GM21737 (cell line): ENCODE measurements around the gene CBLC.

Experiments
- ATAC-seq: cut with Tn5 transposase; IDR thresholded peaks from one replicate; pipeline ENCODE4 v1.9.1; 2021; ENCODE audit warnings: mild to moderate bottlenecking, moderate library complexity; ENCODE audit not compliant: unreplicated experiment

CBLC gene

DNA sequence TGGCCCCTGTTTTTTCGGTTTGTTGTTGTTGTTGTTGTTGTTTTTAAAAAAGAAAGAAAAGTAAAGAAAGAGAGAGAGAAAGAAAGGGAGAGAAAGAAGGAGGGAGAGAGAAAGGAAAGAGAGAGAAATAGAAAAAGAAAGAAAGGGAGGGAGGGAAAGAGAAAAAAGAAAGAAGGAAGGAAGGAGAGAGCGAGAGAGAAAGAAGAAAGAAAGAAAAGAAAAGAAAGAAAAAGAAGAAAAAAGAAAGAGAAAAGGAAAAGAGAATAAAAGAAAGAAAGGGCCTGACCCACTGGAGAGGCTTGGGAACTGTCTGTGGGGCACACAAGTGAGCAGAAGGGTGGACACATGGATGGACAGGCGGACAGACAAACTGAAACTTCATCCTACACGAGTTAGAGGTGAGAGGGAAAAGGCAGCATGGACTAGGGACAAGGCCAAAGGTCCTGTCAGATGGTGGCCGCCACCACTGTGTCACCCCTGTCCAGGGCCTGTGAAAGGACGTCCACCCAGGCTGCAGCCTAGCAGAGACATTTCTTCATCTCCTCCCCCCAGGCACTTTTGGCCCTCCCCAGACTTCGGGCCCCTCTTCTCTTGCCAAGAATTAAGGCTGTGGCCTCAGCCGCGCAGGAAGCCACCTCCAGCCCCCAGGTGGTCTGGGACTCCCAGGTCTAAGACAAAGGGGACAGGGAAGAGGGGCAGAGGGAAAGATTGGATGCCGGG lies 22.1 kb downstream of the CBLC start:
- no peak for ATAC-seq

DNA sequence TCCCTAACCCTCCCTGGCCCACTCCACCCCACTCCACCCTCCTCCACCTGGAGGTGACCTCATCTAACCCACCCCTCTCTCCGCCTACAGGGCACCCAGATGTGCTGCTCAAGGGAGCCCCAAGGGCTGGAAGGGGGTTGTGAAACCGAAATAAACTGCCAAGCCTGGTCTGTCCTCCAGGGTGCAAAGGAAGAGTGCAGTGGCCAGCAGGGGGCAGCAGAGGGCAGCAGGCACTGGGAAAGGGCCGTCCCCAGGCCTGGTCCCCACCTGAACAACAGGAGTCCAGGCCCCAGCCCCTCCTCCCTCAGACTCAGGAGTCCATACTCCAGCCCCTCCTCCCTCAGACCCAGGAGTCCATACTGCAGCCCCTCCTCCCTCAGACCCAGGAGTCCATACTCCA lies 22.8 kb downstream of the CBLC start:
- no peak for ATAC-seq

DNA sequence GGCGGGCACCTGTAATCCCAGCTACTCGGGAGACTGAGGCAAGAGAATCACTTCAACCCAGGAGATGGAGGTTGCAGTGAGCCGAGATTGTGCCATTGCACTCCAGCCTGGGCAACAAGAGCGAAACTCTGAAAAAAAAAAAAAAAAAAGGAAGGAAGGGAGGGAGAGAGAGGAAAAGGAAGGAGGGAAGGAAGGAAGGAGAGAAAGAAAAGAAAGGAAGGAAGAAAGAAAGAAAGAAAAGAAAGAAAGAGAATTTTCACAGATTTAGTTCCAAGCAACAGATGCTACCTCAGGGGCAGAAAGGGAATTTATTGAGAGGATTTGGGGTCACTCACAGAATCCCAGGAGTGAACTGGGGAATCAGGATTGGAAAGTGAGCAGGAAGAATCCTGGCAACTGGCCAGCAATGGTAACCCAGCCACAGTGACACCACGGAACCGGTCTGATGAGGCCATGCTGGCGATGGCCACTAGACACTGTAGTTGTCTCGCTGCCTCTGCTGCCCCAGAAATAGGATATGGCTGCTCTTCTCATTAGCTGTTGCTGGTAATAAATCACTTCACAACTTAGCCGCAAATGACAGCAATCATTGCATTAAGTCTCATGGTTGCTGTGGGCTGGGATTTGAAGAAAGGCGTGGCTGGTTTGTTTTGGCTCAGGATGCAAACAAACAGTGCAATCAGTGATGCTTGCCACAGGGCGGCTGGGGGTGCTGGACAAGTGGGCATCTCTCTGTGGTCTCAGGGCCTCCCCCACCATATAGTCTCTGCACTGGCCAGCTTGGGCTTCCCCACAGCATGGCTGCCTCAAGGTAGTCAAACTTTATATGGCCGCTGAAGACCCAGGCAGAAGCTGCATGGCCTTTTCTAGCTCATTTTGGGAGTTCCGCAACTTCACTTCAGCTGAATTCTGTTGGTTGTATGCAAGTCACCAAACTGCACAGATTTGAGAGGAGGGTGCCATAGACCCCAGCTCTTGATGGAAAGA lies 26.0 kb downstream of the CBLC start:
- ATAC-seq: no peak

DNA sequence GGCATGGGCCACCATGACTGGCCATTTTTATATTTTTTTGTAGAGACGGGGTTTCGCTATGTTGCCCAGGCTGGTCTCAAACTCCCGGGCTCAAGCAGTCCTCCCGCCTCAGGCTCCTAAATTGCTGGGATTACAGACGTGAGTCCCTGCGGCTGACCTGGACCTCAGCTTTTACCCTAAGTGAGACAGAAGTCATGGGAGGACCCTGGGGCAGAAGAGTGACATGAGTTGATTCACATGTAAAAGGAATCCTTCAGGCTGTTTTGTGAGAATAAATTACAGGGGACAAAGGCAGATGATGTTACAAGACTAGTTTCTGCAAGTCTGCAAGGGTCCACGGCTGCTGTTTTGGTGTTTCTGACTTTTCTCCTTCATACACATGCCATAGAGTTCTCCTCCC lies 28.6 kb downstream of the CBLC start:
- ATAC-seq: no peak

DNA sequence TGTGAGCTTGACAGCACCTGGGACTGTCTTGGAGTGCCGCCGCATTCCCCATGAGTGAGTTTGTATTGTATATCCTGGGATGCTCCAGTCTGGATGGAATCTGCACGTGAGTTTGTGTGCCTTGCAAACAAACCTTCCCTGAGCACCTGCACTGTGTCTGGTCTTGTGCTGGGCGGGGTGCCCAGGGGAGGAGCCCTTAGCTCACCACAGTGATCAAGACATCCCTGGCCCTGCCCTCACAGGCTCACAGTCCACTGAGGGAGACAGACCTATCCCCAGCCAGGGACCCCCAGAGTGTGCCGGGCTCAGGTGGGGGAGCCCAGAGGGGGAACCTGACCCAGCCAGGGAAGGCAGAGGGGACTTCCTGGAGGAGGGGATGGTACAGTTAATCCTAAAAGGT lies 29.5 kb downstream of the CBLC start:
- ATAC-seq: no peak

DNA sequence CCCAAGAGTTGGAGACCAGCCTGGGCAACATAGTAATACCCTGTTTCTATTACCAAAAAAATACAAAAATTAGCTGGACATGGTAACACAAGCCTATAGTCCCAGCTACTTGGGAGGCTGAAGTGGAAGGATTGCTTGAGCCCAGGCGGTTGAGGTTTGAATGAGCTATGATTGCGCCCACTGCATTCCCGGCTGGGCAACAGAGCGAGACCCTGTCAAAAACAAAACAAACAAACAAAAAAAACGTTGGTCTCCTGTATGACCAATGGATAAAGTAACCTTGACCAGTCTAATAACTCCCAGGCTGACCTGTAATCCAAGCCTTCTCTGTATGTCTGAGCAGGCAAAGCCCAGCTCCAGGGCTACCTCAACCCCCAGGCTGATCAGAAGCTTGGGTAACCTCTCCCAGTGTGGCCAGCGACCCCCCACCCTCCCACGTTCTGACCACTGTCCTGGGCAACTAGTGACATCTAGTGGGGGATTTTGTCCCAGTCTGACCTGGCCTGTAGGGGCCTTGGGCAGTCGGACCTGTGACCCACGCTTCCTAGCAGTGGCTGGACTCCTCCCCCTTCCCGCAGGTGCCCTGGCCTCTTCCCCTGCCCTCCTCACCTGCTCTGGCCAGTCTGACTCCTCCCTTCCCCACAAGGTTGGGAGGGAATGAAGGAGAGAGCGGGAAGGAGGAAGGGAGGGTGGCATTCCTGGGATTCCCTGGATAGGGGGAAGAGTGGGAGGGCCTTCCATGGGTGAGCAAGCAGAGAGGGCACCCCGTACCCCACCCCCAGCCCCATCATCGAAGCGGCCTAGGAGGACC lies 30.2 kb downstream of the CBLC start:
- ATAC-seq: no peak

DNA sequence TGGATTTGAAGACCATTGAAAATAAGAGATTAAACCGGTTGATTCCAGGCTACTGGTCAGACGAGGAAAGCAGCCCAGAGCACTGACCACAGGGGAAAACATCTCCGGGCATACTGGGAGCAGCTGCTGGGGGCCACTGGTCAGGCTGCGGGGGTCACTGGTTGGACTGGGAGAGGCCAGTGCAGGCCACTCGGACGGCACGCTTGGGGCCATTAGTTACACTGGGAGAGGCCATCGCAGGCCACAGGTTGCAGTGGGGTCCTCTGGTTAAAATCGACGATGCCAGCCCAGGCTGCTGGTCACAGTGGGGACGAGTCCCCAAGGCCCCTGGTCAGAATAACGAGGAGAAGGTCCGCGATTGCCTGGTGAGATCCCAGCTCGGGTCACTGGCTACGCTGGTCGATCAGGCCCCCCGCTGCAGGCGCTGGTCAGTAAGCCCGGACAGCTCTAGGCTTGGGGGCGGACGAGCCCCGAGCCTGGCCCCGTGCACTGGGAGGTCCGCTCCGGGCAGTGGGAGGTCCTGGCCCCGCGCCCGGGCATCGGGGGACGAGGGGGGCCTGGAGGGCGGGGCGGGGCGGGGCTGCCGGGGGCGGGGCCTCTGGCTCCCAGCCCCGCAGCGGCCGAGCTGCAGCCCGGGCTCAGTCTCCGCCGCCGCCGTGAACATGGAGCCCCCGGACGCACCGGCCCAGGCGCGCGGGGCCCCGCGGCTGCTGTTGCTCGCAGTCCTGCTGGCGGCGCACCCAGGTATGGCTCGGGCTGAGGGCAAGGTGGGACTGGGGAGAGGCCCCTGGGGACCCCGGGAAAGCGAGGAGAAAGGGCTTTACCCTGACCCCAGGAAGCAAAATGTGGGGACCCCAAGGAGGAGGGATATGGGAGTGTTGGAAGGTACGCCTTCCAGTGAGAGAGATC lies 31.0 kb downstream of the CBLC start, which contains the start of gene BCAM:
Gene BCAM (plus strand): TSS at position 641 of the 909 bp plus-strand sequence. CDS start 22 bp downstream, at position 663.
- ATAC-seq: no peak

DNA sequence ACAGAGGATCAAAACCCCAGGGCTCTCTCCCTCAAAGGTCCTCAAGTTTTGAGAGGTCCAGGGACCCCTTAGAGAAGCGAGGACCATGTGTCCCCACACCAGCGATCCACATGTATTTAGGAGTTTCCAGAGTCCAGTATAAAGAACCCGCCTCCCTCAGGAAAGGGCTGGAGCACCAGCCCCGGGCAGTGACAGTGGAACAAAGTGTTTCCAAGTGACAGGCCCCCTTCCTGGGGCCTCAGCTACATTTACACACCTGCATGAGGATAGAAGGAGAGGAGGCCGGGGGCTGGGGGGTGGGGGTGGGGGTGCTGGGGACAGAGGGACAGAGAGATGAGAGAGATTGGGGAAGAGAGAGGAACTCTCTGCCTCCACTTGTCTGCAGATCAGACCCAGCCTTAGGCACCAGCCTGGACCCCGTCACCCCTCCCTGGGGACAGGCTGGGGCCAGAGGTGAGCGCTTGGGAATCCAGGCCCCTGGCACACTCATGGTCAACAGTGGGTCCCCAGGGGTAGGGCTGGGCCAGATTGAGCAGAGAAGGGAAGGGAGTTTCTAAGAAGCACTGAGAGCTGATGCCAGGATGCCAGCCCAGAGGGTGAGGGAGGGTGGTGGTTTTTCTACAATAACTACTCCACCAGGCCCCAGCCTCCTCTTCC lies 32.0 kb downstream of the CBLC start:
- ATAC-seq: no peak

DNA sequence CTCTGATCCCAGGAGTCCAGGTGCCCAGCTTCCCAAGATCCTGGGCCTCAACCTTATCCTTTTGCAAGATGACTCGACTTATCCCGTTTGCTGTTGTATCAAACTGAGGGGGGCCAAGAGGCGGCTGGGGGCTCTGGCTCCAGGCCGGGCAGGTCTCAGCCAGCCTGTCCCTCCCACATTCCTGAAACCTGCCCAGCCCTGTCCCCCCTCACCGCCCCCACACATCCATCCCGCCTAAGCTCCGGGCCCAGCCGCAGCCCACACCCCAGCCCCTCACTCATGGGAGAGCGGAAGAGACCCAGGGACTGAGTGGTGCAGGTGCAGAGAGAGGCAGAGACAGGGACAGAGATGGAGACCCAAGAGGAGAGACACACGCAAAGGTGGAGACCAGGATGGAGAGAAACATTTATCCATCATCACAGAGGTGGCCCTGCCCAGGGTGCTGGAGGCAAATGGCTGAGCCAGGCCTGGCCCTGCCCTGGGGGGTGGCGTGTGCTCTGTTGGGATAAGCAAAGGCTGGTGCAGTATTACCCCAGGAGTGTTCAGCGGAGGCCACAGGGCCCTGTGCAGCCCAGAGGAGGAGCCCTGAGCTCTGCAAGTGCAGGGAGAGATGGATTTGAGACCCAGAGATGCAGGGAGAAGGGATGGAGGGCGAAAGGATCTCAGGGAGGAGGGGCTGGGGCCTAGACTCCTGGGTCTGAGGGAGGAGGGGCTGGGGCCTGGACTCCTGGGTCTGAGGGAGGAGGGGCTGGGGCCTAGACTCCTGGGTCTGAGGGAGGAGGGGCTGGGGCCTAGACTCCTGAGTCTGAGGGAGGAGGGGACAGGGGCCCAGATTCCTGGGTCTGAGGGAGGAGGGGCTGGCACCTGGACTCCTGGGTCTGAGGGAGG lies 32.8 kb downstream of the CBLC start:
- ATAC-seq: no peak

DNA sequence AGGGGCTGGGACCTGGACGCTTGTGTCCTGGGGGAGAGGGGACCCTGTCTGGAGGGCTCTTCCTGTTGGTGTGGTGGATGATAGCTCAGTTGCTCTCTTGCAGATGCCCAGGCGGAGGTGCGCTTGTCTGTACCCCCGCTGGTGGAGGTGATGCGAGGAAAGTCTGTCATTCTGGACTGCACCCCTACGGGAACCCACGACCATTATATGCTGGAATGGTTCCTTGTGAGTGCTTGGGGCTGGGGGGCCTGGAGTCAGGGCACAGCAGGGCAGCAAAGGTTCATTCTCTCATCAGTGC lies 33.4 kb downstream of the CBLC start:
- ATAC-seq: no peak

DNA sequence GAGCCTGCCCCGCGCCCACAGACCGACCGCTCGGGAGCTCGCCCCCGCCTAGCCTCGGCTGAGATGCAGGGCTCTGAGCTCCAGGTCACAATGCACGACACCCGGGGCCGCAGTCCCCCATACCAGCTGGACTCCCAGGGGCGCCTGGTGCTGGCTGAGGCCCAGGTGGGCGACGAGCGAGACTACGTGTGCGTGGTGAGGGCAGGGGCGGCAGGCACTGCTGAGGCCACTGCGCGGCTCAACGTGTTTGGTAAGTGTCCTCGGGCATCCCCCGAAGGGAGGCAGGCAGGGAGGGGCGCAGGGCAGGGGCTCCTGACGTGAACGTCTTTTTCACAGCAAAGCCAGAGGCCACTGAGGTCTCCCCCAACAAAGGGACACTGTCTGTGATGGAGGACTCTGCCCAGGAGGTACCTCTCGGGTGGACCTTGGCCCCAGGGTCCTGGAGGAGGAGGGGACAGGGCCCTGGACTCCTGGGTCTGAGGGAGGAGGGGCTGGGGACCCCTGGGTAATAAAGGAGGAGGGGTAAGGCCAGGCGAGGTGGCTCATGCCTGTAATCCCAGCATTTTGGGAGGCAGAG lies 34.5 kb downstream of the CBLC start:
- ATAC-seq: no peak

DNA sequence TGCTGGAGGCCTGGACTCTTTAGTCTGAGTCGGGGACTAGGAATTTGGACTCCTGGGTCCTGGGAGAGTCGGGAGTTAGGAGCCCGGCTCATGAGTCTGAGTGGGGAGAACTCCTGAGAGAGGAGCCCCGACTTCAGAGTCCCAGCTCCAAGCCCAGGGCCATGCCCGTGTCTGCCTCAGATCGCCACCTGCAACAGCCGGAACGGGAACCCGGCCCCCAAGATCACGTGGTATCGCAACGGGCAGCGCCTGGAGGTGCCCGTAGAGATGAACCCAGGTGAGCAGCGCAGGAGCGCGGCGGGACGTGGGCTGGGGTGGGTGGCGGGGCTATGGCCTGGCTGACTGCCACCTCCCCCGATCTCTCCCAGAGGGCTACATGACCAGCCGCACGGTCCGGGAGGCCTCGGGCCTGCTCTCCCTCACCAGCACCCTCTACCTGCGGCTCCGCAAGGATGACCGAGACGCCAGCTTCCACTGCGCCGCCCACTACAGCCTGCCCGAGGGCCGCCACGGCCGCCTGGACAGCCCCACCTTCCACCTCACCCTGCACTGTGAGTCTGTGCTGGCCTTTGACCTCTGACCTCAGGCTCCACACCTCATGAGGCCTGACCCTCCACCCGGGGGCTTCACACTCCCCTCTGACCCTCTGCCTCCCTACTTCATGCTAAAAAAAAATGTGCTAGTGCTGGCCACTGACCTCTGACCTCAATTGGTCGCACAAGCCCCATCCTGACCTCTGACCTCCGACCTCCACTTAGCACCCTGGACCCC lies 35.6 kb downstream of the CBLC start:
- no peak for ATAC-seq

DNA sequence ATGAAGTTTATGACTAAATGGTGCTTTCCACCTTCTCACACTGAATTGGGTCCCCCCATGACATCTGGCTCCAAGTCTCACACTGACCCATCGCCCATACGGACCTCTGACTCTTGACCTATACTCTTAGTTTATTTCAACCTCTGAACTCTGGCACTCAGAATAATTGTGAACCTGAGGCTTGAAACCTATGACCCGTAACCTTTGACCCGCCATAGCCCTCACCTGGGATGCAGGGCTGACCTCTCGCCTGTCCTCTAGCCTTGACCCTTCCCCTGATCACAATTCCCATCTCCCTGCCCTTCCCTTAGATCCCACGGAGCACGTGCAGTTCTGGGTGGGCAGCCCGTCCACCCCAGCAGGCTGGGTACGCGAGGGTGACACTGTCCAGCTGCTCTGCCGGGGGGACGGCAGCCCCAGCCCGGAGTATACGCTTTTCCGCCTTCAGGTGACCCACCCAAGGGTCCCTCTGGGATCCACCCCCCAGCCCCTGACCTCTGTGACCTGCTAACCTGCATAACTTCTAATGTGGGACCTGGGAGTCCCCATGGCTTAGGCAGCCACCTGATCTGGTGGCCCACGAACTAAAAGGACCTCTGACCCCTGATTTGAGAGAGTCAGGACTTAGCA lies 36.3 kb downstream of the CBLC start:
- ATAC-seq: no peak

DNA sequence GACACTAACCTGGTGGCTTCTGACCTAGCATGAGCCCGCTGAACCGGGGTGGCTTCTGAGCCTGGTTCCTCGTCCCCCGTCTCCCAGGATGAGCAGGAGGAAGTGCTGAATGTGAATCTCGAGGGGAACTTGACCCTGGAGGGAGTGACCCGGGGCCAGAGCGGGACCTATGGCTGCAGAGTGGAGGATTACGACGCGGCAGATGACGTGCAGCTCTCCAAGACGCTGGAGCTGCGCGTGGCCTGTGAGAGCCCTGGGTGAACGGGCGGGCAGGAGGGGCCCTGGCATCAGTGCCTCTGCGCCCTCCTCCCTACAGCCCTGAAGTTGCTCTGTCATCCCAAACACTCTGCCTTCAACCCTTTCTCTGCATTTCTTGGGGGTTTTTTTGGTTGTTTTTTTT lies 36.8 kb downstream of the CBLC start:
- no peak for ATAC-seq

DNA sequence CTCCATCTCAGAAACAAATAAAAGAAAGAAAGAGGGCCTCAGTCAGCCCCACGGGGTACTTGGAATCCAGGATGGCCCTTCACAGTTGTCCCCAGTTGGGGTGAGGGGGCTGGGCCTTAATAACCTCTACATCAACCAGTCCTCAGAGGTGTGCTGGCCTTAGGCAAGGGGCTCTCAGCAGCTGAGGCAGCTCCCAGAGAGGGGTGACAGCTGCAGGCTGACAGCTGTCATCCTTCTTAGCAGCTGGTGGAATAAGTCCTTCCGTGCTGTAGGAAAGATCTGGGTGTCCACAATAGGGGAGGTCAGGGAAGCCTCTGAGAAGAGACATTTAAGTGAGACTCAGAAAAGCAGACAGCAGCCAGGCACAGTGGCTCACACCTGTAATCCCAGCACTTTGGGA lies 38.6 kb downstream of the CBLC start:
- ATAC-seq: no peak

DNA sequence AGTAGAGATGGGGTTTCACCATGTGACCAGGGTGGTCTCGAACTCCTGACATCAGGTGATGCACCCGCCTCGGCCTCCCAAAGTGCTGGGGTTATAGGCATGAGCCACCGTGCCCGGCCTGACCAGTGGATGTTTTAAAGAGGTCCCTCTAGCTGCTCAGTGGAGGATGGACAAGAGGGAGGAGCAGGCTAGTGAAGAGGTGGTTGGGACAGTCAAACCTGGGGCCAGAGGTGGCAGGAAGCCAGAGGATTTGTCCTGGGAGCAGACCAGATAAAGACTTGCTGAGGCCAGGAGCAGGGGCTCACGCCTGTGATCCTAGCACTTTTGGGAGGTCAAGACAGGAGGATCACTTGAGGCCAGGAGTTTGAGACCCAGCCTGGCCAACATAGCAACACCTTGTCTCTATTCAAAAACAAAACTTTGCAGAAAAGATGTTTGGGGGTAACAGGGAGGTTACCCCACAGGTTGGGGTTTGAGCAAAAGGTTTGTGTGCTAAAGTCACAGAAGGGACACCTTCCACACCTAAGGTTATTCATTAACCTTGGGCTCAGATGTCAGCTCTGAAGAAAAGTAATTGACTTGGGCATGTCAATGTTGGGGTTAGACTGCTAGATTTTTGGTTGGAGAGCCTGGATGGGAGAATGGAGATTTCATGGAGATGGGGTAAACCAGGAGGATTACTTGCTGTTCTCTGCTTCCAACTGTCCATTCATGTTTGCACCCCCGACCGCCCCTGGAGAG lies 40.2 kb downstream of the CBLC start:
- no peak for ATAC-seq
